Raji (cell line): Measurements from ENCODE around the gene CDCA5.

Experiments
- POLR2A ChIP-seq: IDR thresholded peaks from 2 replicates; pipeline ENCODE4 v1.6.1; 2011; ENCODE audit warnings: low read depth, low read length, control low read depth; ENCODE audit not compliant: insufficient read depth

CDCA5 gene

DNA sequence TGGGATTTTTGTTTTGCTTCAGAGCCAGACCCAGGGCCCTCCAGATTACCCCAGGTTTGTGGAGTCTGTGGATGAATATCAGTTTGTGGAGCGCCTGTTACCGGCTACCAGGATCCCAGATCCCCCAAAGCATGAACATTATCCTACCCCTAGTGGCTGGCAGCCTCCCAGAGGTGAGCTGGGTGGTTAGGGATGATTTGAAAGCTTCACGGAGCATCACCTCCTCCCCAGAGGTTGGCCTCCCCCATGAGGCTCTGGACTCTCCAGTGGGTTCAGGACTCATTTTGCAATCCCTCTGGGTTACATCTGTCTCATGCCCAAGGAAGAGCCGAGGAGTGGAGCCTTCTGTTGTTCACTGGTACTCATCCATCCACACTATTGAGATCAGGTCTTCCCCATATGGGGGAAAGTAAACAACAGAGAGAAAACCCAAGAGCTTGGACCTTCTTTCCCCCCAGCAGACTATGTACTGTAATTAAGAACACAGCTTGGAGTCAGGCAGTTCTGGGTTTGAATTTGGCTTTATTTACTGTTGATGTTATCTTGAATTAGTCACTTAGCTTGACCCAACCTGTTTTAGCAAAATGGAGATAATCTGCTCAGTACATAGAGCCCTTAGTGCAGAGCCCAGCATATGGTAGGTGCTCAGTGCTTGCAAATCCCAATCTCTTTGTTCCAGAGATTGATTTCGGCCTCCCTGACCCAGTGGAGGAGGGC, 40.8 kb upstream of the CDCA5 start:
- 0 out of 2 replicates have a peak, but pooled peaks have one; percentile 18 for TF ChIP-seq POLR2A

DNA sequence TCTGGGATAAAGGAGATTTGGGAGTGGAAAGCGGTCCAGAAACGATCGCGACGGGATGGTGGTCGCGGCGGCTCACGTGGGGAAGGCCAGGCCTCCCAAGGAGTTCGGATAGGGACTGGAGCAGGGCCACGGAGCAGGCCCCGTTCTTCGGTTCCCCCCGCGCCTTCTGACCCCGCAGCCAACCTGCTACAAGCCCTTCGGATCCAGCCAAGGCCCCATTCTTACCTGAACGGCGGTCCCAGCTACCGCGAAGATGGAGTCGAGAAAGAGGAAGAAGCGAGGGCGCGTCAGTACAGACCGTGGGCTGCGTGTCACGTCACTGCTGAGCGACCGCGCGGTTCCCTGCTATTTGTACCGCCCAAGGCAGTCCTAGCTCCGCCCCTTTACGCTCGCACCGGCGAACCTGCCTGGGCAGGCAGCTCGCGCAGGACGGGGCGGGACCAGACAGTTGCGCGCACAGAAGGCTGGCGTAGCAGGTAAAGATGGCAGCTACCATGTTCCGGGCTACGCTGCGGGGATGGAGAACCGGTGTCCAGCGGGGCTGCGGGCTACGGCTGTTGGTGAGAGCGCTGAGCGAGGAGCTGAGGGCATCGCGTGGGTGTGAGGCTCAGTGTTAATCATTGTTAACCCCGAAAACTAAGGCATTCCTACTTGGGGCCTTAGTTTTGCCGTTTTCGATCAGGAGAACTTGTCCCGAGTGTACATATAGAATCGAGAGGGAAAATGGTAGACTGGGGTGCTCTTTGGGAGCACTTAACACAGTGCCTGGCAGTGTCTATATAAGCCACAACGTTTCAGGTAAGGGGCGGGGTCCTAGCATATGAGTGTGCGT, 38.2 kb upstream of the CDCA5 start, which contains the start of the genes FAU and MRPL49:
Gene FAU, minus strand, starts transcription at position 270 of the 832 bp plus-strand sequence. CDS start 321 bp downstream, outside the sequence.
Gene MRPL49, plus strand, starts transcription at position 457 of the 832 bp plus-strand sequence. Its CDS starts 26 bp downstream, at position 483.
- TF ChIP-seq POLR2A: peak; percentile 97

DNA sequence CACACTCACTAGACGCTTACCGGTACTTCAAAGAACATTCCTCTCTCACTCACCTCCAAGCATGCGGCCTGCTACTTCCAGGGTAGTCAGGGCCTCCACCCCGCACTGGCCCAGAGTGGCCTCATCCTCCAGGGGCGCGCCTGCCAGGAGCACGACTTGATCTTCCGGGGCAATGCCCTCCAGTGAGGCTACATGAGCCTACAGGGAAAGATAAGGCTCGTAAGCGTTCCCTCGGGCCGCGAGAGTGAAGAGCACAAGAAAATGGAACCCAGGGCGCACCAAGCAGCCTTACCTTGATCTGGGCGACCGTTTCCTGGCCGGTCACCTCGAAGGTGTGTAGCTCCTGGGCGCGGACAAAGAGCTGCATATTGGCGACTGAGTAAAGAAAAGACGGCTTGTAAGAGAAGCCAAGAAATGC, 37.6 kb upstream of the CDCA5 start:
- TF ChIP-seq POLR2A: no peak

DNA sequence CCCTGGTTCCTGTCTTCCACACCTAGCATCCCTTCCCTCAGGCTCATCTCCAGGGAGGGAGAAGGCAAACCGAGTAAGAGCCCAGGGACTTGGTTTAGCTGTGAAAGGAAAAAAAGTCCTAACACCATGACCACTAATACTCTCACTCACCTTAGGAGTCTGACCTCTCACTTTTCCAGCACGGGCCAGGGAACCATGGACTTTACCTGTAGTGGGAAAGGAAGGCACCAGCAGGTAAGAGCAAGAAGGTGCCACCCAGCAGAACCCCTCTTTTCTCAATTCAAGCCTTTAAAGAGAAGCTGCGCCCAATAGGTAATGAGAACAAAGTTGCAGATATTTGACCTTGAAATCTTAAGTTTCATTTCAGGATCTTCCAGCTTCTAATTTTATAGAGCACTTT, 37.0 kb upstream of the CDCA5 start:
- no peak for TF ChIP-seq POLR2A

DNA sequence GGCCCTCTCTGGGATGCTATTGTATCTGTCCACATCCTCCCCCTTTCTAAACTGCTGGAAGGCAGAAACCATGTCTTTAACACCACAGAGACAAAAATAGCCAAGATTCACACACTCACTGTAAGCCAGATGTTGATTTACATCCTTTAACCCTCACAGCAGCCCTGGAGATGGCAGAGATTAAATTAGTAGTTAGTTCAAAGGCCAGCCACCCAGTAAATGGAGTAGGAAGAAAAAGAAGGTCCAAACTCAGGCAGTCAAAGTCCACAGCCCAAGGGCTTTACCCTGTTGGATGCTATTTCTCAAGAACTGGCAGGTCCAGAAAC, 35.8 kb upstream of the CDCA5 start:
- TF ChIP-seq POLR2A: no peak

DNA sequence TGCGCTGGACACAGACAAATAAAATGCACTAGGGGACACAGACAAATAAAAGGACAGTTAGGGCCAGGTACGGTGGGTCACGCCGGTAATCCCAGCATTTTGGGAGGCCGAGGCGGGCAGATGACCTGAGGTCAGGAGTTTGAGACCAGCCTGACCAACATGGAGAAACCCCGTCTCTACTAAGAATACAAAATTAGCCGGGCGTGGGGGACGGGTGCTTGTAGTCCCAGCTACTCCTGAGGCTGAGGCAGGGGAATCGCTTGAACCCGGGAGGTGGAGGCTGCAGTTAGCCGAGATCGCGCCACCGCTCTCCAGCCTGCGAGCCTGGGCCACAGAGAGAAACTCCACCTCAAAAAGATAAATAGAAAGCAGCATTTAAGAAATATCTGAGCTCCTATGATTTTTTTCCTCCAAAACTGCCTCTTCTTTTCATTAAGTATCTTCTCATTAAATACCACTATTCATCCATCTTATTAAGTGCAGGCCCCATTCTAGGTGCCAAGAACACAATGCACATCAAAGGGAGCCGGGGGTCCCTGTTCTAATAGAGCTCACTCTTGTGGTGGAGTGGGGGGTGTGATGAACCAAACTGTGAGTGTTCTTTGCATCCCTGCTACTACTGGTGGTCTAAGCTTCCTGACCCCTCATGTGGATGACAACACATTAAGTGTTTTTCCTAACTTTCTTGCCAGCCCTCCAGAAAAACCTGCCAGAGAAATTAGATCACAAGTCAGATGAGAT, 34.4 kb upstream of the CDCA5 start:
- TF ChIP-seq POLR2A: no peak

DNA sequence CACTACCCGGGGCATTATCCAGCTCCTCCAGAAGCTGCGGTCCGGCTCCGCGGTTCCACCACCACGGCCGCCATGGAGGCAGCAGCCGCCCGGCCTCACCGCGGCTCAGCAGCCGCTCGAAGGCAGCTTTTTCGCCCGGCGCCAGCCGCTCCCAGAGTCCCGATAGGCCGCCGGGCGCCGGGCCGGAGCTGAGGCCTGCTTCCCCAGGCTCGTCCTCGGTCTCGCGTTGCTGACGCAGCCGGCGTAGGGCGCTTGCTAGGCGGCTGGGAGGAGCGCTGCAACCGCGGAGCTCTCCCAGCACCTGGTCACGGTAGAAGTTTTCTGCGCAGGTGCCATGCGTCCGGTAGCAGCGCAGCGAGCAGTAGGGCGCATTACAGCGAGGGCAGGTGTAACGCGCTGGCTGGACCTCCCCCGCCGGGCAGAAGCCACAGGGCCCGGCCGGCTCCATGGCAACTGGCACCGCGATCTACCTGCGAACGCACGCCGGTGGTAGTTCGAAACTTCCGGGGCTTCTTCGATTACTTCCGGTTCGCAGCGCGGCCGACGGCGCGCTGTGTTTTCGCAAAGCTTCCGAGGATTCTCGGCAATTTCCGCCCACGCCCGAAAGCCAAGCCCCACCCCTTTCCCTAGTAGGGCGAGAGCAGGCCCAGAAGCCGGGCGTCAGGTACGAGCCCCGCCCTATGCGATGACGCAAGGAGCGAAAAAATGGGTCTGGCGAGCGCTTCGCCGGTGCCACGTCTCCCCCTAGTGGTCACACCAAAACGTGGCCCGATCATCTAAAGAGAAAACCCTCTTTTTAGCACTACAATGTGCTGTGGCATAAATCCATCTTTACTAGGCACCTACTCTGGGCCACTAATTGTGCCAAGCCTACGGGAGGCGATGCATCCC, 33.6 kb upstream of the CDCA5 start, which contains the start of gene ZNHIT2:
Gene ZNHIT2, minus strand, starts transcription at position 496 of the 891 bp plus-strand sequence. Its CDS starts 48 bp downstream, at position 448.
- TF ChIP-seq POLR2A: peak; percentile 81

DNA sequence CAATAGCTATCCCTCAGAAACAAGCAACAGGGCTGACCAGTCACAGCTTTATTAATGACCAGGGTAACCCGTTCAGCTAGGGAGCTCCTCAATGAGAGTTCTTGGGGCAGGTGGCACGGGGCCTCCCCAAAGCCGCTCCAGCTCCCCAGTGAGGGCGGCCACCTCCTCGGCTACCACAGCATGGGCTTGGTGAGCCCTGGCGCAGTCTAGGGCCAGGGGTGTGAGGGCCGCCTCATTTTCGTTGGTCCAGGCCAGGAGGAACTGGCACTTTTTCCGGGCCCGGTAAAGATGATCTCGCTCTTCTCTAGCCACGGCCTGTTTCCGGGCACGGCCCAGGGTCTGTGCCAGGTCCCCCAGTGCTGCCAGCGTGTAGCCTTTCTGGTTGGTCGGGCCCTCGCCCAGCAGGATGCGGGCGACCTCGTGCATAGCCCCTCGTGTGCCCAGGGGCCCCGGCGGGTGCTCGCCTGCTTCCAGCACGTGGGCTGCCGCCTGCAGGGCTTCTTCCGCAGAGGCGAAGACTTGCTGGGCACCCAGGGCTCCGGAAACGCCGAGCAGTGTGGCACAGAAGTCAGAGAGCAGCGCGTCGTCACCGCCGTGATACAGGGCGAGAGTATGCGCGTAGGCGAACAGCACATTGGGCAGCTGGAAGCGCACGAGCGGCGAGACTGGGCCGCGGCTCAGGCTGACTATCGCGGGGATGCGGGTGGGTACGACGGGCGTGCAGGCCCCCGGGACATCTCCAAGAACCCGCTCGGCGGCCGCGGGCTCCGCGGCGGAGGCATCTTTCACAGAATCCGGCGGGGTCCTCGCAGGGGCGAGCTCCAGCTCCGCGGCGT, 32.7 kb upstream of the CDCA5 start:
- TF ChIP-seq POLR2A: no peak

DNA sequence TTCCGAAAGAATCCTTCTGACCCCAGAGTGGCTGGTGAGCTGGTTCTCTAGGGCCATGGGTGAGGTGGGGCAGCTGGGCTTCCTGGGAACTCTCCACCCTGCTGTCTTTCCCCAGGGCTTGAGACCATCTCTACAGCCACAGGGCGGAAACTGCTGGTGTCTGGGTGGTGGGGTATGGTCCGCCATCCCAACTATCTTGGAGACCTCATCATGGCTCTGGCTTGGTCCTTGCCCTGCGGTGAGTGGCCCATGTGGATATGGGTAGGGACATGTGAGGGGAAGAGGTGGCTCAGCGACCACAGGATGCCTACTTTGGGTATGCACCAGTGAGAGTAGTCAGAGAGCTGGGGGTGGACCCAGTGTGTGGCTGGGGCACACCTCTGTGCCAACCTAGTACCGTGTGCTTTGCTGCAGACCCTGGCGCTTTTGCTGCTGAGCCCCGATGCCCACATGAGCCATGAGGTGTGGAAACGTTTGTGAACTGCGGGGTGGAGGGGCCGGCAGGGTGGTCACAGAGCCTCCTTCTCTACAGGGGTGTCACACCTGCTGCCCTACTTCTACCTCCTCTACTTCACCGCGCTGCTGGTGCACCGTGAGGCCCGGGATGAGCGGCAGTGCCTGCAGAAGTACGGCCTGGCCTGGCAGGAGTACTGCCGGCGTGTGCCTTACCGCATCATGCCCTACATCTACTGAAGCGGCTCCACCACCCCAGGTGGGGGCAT, 31.7 kb upstream of the CDCA5 start:
- TF ChIP-seq POLR2A: 0 out of 2 replicates have a peak, but pooled peaks have one; percentile 21

DNA sequence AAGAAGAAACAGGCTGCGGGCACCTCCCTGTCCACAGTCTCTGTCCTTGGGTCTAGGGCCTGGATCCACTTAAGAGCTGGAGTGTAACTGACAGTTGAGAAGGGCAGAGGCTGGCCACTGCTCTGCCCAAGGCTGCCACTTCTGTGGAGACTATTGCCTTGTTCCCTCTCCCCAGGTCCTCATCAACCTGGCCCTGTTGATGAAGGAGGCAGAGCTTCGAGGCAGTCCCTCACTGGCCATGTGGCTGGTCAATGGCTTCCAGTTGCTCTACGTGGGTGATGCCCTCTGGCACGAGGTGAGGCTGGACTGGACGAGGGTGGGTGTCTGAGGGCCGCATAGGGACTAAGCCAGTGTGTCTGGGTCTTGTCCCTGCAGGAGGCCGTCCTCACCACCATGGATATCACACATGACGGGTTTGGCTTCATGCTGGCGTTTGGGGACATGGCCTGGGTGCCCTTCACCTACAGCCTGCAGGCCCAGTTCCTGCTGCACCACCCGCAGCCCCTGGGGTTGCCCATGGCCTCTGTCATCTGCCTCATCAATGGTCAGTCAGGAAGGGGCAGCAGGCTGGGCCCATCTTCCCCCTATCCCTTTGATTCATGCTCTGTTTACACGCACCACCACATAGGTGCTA, 30.8 kb upstream of the CDCA5 start:
- no peak; the same call in 1 of the 2 replicates for TF ChIP-seq POLR2A

DNA sequence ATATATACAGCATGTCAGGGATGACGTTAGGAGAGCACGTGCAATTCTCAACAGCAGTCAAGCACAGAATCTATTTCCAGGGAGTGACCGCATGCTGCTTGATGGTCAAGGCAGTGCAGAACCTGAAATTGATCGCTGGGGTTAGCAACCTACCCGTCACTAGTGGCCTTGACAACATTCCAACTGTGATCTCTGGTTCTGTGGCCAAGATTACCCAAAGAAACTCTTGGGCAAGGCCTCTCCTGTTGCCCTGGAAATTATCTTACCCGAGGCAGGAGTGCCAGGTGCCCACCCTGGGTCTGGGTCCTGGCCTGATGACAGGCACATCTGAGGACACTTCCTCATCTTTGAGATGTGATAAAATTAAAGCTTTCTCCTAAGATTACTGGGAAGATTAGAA, 30.0 kb upstream of the CDCA5 start:
- TF ChIP-seq POLR2A: no peak

DNA sequence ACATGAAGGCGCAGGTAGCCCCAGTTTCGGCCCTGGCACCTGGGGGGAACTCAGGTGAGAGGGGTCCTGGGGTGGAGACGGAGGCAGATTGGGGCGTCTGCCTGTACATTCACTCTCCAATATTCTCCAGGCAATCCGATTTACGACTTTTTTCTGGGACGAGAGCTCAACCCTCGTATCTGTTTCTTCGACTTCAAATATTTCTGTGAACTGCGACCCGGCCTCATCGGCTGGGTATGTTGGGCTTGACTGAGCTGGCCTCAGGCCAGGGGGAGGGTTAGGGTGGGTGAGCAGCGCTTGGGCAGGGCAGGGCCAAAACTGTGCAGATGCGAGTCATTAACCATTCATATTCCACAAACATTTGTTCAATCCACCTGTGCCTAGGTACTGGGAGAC, 29.5 kb upstream of the CDCA5 start:
- TF ChIP-seq POLR2A: no peak
